PFSK-1 (cell line): ENCODE data around the gene IL17RD.

Experiments used
- FOXP2 ChIP-seq: optimal IDR thresholded peaks from 2 replicates; pipeline ENCODE3; 2011; ENCODE audit warnings: borderline replicate concordance, control low read depth, inconsistent platforms; ENCODE audit not compliant: insufficient read depth; ENCODE audit errors: extremely low read length, extremely low read depth
- POLR2AphosphoS5 ChIP-seq: IDR thresholded peaks from 2 replicates; pipeline ENCODE4 v1.6.1; 2012; ENCODE audit warnings: low read depth, mild to moderate bottlenecking, control low read depth, low read length, moderate library complexity
- SIN3A ChIP-seq: IDR thresholded peaks from 2 replicates; pipeline ENCODE4 v1.6.1; 2012; ENCODE audit warnings: mild to moderate bottlenecking, low read length, moderate library complexity, borderline replicate concordance; ENCODE audit not compliant: insufficient read depth
- TAF1 ChIP-seq: IDR thresholded peaks from 2 replicates; pipeline ENCODE4 v1.6.1; 2012; ENCODE audit warnings: low read length, control low read depth, borderline replicate concordance; ENCODE audit not compliant: insufficient read depth
- TF ChIP-seq, protein P1 (sequence below), 2 experiments: IDR thresholded peaks; 2 replicates each; pipeline versions ENCODE4 v1.6.1 to v1.8.0; 2011 to 2012; ENCODE audit warnings: low read depth in 2 of 2, low read length in 2 of 2, control low read depth in 1 of 2, inconsistent platforms in 1 of 2, mild to moderate bottlenecking in 1 of 2, moderate library complexity in 1 of 2; ENCODE audit not compliant: insufficient read depth in 1 of 2

Gene IL17RD

DNA sequence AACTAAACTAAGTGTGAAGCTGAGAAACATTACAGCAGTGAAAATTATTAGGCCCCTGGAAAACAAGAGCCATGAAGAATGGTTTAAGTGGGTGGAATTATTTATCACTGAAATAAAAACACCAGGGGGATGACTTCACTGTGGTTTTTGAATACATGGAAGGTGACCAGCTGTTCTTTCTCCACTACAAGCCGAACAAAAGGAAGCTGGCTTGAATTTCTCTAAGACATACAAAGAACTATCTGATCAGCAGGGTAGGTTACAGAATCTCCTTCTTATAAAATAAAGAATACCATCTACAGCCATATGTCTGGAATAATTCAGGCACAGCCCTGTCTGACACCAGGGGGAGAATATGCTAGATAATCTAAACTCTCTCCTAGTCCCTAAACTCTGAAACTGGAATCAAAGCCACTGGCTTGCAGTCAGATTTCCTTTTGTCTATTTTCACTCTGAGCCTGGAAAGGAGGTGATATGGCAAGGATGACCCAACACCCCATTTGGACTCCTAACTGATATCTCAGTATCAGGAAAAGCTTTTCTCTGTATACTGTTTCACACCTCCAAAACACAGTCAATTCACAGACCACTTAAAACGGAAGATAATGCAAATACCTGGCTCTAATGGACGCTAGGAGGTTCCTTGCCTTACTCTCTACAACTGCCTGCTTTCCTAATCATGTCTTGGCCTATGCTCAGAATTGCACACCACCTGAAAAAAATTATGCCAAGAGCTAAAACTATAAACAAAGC is 73.5 kb downstream of the IL17RD start:
- TF ChIP-seq POLR2AphosphoS5, result no peak
- TF ChIP-seq FOXP2, result no peak
- TF ChIP-seq, protein P1, sequence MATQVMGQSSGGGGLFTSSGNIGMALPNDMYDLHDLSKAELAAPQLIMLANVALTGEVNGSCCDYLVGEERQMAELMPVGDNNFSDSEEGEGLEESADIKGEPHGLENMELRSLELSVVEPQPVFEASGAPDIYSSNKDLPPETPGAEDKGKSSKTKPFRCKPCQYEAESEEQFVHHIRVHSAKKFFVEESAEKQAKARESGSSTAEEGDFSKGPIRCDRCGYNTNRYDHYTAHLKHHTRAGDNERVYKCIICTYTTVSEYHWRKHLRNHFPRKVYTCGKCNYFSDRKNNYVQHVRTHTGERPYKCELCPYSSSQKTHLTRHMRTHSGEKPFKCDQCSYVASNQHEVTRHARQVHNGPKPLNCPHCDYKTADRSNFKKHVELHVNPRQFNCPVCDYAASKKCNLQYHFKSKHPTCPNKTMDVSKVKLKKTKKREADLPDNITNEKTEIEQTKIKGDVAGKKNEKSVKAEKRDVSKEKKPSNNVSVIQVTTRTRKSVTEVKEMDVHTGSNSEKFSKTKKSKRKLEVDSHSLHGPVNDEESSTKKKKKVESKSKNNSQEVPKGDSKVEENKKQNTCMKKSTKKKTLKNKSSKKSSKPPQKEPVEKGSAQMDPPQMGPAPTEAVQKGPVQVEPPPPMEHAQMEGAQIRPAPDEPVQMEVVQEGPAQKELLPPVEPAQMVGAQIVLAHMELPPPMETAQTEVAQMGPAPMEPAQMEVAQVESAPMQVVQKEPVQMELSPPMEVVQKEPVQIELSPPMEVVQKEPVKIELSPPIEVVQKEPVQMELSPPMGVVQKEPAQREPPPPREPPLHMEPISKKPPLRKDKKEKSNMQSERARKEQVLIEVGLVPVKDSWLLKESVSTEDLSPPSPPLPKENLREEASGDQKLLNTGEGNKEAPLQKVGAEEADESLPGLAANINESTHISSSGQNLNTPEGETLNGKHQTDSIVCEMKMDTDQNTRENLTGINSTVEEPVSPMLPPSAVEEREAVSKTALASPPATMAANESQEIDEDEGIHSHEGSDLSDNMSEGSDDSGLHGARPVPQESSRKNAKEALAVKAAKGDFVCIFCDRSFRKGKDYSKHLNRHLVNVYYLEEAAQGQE (IDR thresholded peaks at IDR 0.05; ENCODE audit: insufficient read depth in 1 of 2, low read depth in 2 of 2, low read length in 2 of 2), result no peak
- TF ChIP-seq TAF1, result no peak
- TF ChIP-seq SIN3A, result no peak

DNA sequence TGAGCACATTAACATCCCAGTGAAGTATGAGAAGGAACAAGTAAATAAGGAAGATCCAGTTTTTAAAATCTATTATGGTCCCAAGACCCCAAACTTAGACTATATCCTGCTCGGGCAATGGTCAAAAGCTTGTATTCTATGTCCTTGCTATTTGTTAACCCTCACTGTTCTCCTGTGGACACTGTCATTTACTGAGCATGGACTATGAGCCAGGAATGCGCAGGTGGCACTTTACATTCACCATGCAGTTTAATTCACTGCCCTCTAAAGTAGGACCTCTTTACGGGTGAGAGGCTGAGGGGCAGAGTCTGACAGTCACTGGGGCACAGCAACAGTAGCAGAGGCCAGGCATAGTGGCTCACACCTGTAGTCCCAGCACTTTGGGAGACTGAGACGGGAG is 76.1 kb downstream of the IL17RD start:
- TF ChIP-seq POLR2AphosphoS5 (no peak), FOXP2 (no peak), TAF1 (no peak)
- TF ChIP-seq, protein P1 (IDR thresholded peaks at IDR 0.05; ENCODE audit: insufficient read depth in 1 of 2, low read depth in 2 of 2, low read length in 2 of 2), result no peak

DNA sequence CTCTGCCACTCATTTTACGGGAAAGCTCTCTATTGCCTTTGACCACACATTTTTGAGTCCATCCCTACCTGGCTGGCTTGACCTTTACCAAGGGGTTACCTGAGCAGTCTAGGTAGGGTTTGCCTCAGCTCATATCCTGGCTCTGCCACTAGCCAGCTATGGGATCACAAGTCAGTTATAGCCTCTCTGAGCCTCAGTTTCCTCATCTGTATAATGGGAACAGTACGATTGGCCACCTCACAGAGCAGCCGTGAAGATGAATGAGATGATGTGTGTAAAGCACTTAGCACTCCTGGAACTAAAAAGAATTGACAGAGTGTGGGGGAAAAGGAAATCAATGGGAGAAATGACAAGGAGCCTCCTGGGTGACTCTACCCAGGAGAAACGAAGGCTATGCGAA is 76.7 kb downstream of the IL17RD start:
- TF ChIP-seq, protein P1 (IDR thresholded peaks at IDR 0.05; ENCODE audit: insufficient read depth in 1 of 2, low read depth in 2 of 2, low read length in 2 of 2), result no peak
- TF ChIP-seq TAF1 (no peak), SIN3A (no peak), POLR2AphosphoS5 (no peak), FOXP2 (no peak)

DNA sequence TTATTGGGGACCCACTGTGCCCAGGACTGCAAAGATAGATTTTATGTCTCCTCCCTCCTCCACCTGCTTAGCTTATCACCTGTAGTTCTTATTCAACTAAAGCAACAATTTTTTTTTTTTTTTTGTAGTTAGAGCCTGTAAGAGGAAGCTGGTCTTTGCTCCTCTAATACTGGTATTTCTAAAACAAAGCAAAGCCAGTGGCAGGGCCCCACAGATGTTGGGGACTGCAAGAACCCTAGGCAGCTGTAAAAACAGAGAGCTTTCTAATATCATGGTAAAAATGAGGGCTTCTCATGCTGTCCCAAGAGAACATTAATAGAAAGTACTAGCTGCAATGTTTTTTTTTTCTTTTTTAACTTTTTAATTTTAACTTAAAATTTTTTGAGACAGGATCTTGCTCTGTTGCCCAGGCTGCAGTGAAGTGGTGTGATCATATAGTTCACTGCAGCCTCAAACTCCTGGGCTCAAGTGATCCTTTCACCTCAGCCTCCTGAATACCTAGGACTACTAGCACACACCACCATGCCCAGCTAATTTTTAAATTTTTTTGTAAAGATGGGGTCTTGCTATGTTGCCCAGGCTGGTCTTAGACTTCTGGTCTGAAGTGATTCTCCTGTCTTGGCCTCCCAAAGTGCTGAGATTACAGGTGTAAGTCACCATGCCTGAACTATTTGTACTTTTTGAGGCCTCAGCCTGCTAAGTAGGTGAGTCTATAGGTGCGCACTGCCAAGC is 77.6 kb downstream of the IL17RD start:
- TF ChIP-seq SIN3A (no peak), POLR2AphosphoS5 (no peak), TAF1 (no peak), FOXP2 (no peak)
- TF ChIP-seq, protein P1 (IDR thresholded peaks at IDR 0.05; ENCODE audit: insufficient read depth in 1 of 2, low read depth in 2 of 2, low read length in 2 of 2), result no peak

DNA sequence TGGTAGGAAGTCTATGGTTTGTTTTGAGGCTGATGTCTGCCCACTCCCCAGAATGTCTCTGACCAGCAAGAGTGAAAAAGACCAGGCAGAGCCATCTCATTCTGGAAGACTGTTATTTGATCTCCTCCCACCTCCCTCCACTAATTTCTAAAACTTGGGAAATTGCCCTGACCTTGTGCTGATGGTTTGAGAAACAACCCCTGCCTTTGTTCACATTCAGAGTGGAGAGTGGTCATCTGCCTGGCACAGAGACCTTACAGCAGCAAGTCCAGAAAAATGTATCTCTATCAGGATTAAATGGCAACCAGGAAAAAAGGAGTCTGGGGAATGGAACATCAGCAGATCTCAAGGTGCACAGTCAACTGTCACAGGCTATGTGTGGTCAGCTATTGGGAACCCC is 79.0 kb downstream of the IL17RD start:
- TF ChIP-seq FOXP2 (no peak), TAF1 (no peak), POLR2AphosphoS5 (no peak), SIN3A (no peak)
- TF ChIP-seq, protein P1 (IDR thresholded peaks at IDR 0.05; ENCODE audit: insufficient read depth in 1 of 2, low read depth in 2 of 2, low read length in 2 of 2), result no peak
